Common myeloid progenitor, CD34-positive (primary cell): ENCODE results near the gene PSG6.
"Not testable (repeated sequence)": the region's sequence is repeated elsewhere in the genome, so short reads cannot be mapped to it uniquely, and the experiment has no call there.

ENCODE experiments used
- CTCF ChIA-PET: fragments of 350-600 bp; sonication (Branson Sonifier 250); formaldehyde crosslinking; loops from one replicate; lab custom pipeline; 2021; ENCODE audit warnings: antibody characterized with exemption; lab: Charles Lee
- POLR2A ChIA-PET: fragments of 350-600 bp; sonication (Branson Sonifier 250); formaldehyde crosslinking; loops from one replicate; lab custom pipeline; 2021; ENCODE audit warnings: antibody characterized with exemption; lab: Charles Lee
- DNase-seq, 3 donors: peaks; one replicate each; pipeline versions ENCODE4 v3.0.0 to v3.0.0-alpha.2; 2013
- H3K27ac ChIP-seq, 2 experiments: 1 replicate in 1 of 2; 2 replicates in 1 of 2; pipeline ENCODE4 v1.7.0; 2013; ENCODE audit warnings: inconsistent platforms in 2 of 2, low read length in 2 of 2, mild to moderate bottlenecking in 2 of 2, low read depth in 1 of 2, moderate library complexity in 1 of 2; ENCODE audit not compliant: severe bottlenecking in 2 of 2, insufficient read depth in 1 of 2, poor library complexity in 1 of 2
- H3K27me3 ChIP-seq, 5 experiments: replicated peaks in 2 of 5; 1 replicate in 3 of 5; 2 replicates in 2 of 5; pipeline versions ENCODE4 v1.6.1 to v1.7.0; 2013; ENCODE audit warnings: low read length in 4 of 5, mild to moderate bottlenecking in 2 of 5, moderate library complexity in 2 of 5, inconsistent platforms in 1 of 5; ENCODE audit not compliant: insufficient read depth in 5 of 5, control insufficient read depth in 4 of 5
- H3K36me3 ChIP-seq, 4 experiments: 1 replicate in 2 of 4; 2 replicates in 2 of 4; pipeline versions ENCODE4 v1.6.1 to v1.7.0; 2013; ENCODE audit warnings: low read length in 3 of 4, control low read depth in 1 of 4, mild to moderate bottlenecking in 1 of 4; ENCODE audit not compliant: control insufficient read depth in 4 of 4, insufficient read depth in 4 of 4
- H3K4me1 ChIP-seq, 4 experiments: 1 replicate in 3 of 4; 2 replicates in 1 of 4; pipeline versions ENCODE4 v1.6.1 to v1.7.1; 2013; ENCODE audit warnings: low read length in 3 of 4, mild to moderate bottlenecking in 3 of 4, control low read depth in 1 of 4, inconsistent platforms in 1 of 4, moderate library complexity in 1 of 4; ENCODE audit not compliant: control insufficient read depth in 4 of 4, insufficient read depth in 4 of 4; ENCODE audit errors: control extremely low read depth in 1 of 4
- H3K4me3 ChIP-seq, 7 experiments: 1 replicate in 4 of 7; 2 replicates in 3 of 7; pipeline versions ENCODE4 v1.5.1 to v1.7.0; 2013; ENCODE audit warnings: mild to moderate bottlenecking in 7 of 7, low read length in 6 of 7, moderate library complexity in 6 of 7, inconsistent platforms in 2 of 7, low read depth in 2 of 7, control low read depth in 1 of 7; ENCODE audit not compliant: insufficient read depth in 4 of 7, control insufficient read depth in 1 of 7; ENCODE audit errors: extremely low read depth in 1 of 7
- H3K9me3 ChIP-seq, 5 experiments: 1 replicate in 4 of 5; 2 replicates in 1 of 5; pipeline versions ENCODE4 v1.6.1 to v1.7.1; 2013; ENCODE audit warnings: low read length in 4 of 5, mild to moderate bottlenecking in 2 of 5, inconsistent platforms in 1 of 5, low read depth in 1 of 5, moderate library complexity in 1 of 5; ENCODE audit not compliant: control insufficient read depth in 4 of 5, insufficient read depth in 2 of 5; ENCODE audit errors: control extremely low read depth in 1 of 5
- WGBS: methylation state at CpG from one replicate; pipeline ENCODE4 v1.1.5; 2013; ENCODE audit not compliant: insufficient coverage; 5-methylcytosine and 5-hydroxymethylcytosine counted together

Gene PSG6

DNA sequence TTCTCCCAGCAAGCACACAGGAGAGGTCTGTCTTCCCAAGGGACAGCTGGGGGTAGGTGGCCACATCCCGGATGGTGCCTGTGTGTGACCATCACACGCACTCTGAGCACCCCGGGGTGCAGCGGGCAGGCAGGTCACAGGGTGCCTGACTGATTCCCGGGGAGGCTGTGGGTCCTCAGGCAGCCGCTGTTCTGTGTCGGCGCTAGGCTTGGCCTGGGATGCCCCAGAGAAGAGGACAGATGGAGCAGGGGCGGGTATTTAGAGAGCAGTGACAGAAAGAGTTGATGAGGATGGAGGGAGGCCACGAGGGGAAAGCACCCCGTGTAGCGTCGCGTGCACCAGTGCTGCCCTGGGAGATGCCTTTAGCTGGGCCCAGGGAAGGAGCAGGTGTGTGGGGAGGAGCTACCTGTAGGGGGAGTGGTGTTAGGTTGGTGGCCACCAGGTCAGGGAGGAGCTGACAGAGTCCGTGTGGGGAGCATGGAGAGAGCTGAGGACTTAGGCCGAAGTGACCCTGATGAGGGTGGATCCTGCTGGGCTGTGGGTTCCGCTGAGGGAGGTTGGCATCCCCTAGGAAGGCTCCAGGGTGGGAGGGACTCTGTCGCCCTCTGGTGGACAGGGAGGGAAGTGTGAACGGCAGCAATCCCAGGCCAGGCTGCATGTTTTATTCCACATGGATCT, 60.7 kb downstream of the PSG6 start:
- POLR2A ChIA-PET, H3K36me3 ChIP-seq, H3K4me1 ChIP-seq, CTCF ChIA-PET, H3K27me3 ChIP-seq, H3K4me3 ChIP-seq, H3K27ac ChIP-seq, H3K9me3 ChIP-seq: not testable (repeated sequence)
- WGBS: 88% methylated on average over 18 of the region's 19 CpGs
- DNase-seq: peak in 1 of 3 donors; percentile 0

DNA sequence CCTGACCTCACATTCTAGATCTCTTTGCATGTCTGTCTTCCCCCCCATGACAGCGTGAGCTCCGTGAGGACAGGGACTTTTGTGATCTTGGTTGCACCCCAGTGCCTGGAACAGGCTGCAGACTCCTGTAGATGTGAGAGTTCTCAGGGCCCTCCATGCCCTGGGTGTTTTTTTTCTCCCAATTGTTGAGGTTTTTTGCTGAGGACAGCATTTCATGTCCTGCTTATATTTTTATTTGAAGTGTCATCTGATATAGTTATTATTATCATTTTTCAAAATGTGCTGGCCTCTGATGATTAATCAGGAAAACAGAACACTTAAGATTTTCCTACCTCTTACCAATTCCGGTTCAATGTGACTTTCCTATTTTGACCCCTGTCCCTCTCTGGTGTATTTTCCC, 62.9 kb downstream of the PSG6 start:
- CTCF ChIA-PET, H3K36me3 ChIP-seq, POLR2A ChIA-PET, H3K27ac ChIP-seq, H3K9me3 ChIP-seq, H3K4me3 ChIP-seq, DNase-seq, H3K27me3 ChIP-seq, H3K4me1 ChIP-seq: not testable (repeated sequence)
- 100% methylated on average over 1 of the region's 3 CpGs for WGBS

DNA sequence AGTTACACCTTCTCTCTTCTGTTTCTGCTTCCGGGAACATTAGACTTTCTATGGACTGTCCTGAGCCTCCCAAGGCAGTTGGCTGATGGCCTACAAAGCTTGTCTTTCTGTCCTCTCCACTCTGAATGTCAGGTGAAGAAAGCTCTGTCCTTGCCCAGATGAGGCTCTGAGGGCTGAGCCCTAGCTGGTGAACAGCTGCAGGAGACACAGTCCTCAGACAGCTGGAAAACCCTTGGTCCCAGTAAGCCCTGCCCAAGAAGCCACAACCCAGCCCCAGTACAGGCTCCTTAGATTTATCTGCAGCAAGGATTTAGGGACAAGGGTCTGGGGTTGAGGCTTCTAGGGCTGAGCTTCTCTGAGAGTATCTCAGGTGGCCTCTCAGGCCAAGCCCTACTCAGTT, 64.5 kb downstream of the PSG6 start:
- 100% methylated on average over 1 of the region's 1 CpG for WGBS
- H3K9me3 ChIP-seq, H3K4me1 ChIP-seq, H3K27ac ChIP-seq, POLR2A ChIA-PET, H3K4me3 ChIP-seq, H3K27me3 ChIP-seq, H3K36me3 ChIP-seq, DNase-seq, CTCF ChIA-PET: not testable (repeated sequence)

DNA sequence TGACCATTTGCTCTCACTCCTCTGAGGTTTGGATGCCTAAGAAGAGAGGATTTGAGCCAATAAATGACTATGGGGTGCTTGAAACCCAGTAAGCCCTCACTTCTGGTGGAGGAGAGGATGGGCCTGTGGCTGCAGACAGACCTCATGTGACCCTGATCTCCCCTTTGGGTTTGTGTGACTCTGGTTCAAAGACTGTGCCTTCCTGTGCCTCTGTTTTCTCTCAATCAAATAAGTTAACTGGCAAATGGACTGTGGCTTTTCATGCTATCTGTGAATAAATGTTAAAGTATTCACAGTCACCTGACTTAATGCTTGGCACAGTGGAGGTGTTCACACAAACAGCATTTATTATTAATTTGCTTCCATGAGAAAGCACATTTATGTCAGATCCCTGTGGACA, 64.9 kb downstream of the PSG6 start:
- POLR2A ChIA-PET, H3K27ac ChIP-seq: not testable (repeated sequence)

More for the DNA sequence above, 64.9 kb downstream of the PSG6 start:
- H3K27me3 ChIP-seq, H3K4me3 ChIP-seq, DNase-seq, CTCF ChIA-PET, H3K9me3 ChIP-seq, H3K4me1 ChIP-seq, H3K36me3 ChIP-seq: not testable (repeated sequence)
